ENCODE measurements around the gene KLHL15.
"Not testable (repeated sequence)": the region's sequence is repeated elsewhere in the genome, so short reads cannot be mapped to it uniquely, and the experiment has no call there.

The KLHL15 gene

GRCh38 chrX:24017674-24018073 is 9.3 kb downstream of the KLHL15 start:
- no peak for DNase-seq

GRCh38 chrX:24014388-24015018 is 12.5 kb downstream of the KLHL15 start:
- DNase-seq: no peak

- DNase-seq: no peak
Observed at GRCh38 chrX:24012266-24012665, 14.7 kb downstream of the KLHL15 start.

GRCh38 chrX:24005867-24006266 is 21.1 kb downstream of the KLHL15 start:
- no peak for DNase-seq

GRCh38 chrX:24005028-24005427 is 22.0 kb downstream of the KLHL15 start:
- DNase-seq: no peak

GRCh38 chrX:24002792-24003191 is 24.2 kb downstream of the KLHL15 start:
- no peak for DNase-seq

- DNase-seq: no peak
Observed at GRCh38 chrX:24002167-24002566, 24.8 kb downstream of the KLHL15 start.

- no peak for DNase-seq
Observed at GRCh38 chrX:23999671-24000070, 27.3 kb downstream of the KLHL15 start.

- DNase-seq: no peak
Observed at GRCh38 chrX:23993012-23993633, 33.9 kb downstream of the KLHL15 start.

- no peak for DNase-seq
Observed at GRCh38 chrX:23992431-23992830, 34.6 kb downstream of the KLHL15 start.

- DNase-seq: no peak
Observed at GRCh38 chrX:23990455-23990854, 36.5 kb downstream of the KLHL15 start.

- DNase-seq: no peak
Observed at GRCh38 chrX:23989689-23990088, 37.3 kb downstream of the KLHL15 start.

- DNase-seq: no peak
Observed at GRCh38 chrX:23982891-23983290, 44.1 kb downstream of the KLHL15 start.

GRCh38 chrX:23981711-23982110 is 45.3 kb downstream of the KLHL15 start:
- DNase-seq: no peak

GRCh38 chrX:23981222-23981621 is 45.8 kb downstream of the KLHL15 start:
- no peak for DNase-seq

GRCh38 chrX:23980011-23980441 is 47.0 kb downstream of the KLHL15 start:
- DNase-seq: no peak

GRCh38 chrX:23978491-23978890 is 48.5 kb downstream of the KLHL15 start:
- DNase-seq: no peak

GRCh38 chrX:23965630-23966029 is 61.4 kb downstream of the KLHL15 start:
- not testable (repeated sequence) for DNase-seq

- DNase-seq: no peak
Observed at GRCh38 chrX:23964191-23964590, 62.8 kb downstream of the KLHL15 start.

- DNase-seq: no peak
Observed at GRCh38 chrX:23959781-23960180, 67.2 kb downstream of the KLHL15 start.

GRCh38 chrX:23954396-23954795 is 72.6 kb downstream of the KLHL15 start:
- no peak for DNase-seq

- DNase-seq: no peak
Observed at GRCh38 chrX:23953908-23954269, 73.1 kb downstream of the KLHL15 start.

- no peak for DNase-seq
Observed at GRCh38 chrX:23952984-23953907, 73.7 kb downstream of the KLHL15 start.

GRCh38 chrX:23952391-23952790 is 74.6 kb downstream of the KLHL15 start:
- no peak for DNase-seq
